HG02943 (cell line): Measurements from ENCODE around the gene ADRM1.

ENCODE experiments used
- ATAC-seq: cut with Tn5 transposase; IDR thresholded peaks from one replicate; pipeline ENCODE4 v1.9.1; 2021; ENCODE audit warnings: mild to moderate bottlenecking, low read depth, moderate library complexity; ENCODE audit not compliant: unreplicated experiment

ADRM1 gene

DNA sequence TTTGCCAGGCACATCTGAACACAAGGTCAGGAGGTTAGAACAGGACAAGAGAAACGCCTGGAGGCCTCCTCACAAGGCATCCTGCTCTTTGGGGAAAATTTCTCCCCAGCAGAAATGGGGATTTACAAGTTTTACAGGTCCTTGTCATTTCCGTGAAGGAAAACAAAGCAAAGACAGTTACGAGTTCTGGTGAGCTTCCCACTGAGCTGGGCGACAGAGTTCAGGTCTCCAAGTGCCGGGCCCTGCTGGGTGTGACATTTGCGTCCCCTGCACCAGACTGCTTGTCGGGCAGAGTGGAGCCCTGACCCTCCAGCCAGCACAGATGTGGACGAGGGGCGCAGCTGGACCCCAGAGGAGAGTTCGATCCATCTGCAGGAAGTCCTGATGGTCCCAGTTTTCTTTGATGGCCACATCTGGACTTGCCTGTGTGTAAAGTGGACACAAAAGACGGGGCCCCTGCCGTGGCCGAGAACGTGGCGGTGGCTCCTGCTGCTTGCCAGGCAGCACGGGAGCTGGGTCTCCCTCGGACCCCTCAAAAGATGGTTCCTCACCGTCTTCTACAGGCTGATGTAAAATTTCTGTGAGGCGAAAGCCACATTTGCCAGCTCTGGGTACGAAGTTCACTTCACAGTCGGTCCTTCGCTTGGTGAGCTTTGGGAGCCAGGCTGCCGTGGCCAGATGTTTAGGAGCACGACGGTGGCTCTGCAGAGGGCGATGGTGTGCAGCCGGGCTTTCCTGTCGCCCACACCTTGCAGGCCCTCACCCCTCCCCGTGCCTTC, 5.2 kb upstream of the ADRM1 start:
- ATAC-seq: no peak

DNA sequence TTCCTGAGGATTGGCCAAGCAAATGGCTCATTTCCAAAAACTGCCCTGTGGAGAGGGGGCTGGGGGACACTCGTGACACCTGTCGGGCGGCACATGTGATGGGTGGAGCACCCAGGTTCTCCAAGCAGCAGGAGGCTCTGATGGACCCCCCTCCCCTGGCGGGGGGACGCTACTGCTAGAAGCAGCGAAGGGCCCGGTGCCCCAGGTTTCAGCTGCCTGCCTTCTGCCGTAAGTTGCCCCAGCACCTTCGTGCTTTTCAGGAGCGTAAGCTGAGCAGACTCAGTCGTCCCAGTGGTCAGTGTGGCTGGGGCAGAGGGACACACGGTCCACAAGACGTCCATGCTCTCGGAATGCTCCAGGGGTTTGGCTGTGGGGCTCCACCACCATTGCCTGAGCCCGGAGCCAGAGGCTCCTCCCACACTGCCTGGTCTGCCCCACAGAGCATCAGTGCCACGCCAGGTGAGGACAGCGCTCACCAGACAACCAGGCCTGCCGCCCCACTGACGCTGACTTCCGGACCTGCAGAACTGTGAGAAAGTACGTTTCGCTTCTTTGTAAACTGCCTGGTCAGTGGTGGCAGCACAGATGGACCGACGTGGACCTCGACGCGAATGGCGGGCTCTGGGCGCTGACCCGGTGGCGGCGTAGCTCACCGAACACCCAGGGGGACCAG, 4.1 kb upstream of the ADRM1 start:
- ATAC-seq: no peak

DNA sequence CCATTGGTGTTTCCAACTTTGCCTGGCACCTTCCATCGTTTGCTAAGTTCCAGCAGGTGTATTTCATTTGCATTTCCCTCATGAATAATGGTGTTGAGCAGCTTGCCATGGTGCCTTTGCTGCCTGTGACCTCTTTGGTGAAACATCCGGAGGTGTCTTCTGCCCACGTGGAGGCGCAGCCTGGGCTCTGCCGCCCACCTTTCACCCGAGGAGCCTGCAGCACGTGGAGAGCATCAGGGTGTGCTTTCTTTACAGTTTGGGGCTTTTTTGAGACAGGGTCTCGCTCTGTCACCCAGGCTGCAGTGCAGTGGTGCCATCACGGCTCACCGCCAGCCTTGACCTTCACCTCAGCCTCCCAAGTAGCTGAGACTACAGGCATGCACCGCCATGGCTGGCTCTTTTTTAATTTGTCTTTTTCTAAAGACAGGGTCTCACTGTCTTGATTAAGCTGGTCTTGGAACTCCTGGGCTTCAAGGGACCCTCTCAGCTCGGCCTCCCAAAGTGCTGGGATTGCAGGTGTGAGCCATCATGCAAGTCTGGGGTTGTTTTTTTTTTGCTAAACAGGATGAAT, 3.0 kb upstream of the ADRM1 start:
- no peak for ATAC-seq

DNA sequence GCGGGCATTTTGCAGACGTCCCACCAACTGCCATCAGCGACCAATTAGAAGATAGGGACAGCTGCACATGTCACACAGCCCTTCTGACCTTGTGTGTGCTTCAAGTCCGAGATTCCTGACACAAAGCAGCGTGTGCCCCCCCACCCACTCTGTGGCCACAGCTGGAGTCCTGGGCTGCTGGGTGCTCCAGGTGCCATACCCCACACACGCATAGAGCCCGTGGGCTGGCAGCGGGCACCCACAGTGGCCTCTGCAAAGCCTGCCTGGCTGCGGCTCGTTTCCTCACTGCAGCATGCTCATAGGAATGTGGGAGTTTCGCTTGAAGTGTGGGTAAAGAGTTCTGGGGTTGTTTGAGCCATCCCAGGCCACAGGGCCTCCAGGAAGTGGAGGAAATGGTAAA, 2.5 kb upstream of the ADRM1 start:
- no peak for ATAC-seq

DNA sequence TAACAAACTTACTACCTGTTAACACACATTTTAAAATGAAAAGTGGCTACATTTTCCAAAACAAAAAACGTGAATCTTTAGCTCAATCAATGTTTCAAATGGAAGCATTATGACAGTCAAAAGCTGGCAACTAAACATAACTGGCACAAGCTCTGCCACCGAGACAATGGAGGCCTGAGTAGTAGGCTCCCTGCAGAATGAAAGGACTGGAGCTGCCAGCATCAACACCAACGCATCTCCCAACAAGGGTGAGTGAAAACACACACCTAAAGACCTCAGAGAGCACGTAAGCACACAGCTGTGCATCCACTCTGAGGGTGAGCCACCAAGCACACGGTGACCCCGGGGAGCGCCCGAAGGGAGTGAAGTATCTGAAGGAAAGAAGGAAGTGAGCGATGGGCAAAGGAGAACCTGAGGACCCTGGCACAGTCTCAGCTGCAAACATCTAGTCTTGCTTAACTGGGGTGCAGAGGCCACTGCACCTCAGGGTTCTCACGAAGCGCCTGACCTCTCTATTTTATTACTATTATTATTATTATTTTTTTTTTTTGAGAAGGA, 1.6 kb upstream of the ADRM1 start:
- ATAC-seq: no peak

DNA sequence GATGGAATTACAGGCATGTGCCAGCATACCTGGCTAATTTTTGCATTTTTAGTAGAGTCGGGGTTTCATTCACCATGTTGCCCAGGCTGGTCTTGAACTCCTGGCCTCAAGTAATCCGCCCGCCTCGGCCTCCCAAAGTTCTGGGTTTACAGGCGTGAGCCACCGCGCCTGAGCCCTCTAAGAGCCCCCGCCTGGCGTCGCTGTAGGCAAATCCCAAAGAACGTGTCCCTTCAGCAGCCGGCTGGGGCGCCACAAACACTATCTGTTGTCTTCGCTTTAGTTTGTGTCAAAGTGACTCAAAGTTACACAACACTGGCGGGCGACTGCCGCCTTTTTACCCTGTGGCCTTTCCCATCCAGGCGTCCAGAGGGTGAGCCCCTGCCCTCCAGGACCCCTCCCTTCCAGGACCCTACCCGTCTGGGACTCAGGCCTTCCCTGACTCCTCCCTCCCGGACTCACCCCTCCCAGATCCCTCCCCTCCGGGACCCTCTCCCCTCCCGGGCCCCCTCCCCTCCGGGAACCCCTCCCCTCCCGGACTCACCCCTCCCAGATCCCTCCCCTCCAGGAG, 940 bp upstream of the ADRM1 start:
- ATAC-seq: peak; percentile 36

DNA sequence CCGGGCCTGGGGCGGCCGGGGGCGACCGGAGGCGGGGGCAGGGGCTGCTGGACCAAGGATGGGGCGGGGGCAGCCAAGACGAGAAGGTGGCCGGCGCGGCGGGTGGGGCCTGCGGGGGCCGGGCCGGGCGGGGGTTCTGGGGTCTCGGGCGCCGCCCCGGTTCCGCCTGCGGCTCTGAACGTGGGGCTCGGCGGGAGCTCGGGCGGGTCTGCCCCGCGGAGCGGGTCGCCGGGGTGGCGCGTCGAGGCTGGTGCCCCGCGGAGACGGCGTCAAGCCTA, 204 bp downstream of the ADRM1 start:
- ATAC-seq: no peak

DNA sequence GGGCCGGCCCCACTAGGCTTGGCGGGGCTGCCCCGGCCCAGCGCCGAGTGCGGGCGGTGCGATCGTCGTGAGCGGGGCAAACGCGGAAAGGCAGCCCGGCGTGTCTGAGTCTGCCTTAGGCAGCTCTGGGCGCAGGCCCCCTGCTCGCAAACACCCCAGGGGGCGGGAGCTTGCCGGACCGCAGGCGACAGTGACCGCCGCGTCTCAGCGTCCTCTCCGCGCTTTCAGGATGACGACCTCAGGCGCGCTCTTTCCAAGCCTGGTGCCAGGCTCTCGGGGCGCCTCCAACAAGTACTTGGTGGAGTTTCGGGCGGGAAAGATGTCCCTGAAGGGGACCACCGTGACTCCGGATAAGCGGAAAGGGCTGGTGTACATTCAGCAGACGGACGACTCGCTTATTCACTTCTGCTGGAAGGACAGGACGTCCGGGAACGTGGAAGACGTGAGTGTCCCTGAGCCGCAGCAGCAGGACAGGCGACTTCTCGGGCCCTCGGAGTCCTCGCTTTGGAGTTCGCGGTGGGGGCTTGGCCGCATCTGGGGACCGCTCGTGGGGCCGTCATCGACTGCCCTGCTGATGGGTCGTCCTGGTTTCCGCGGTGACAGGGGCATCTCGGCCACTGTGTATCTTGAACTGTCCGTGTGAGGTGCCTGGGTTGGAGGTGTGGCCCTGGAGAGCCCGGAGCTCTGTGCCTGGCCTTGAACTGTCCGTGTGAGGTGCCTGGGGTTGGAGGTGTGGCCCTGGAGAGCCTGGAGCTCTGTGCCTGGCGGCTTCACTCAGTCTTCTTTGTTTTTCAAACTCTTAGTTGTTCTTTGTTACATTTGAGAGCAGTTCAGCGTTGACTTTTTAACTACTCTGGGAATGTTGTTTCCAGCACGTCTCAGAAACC, 786 bp downstream of the ADRM1 start:
- ATAC-seq: peak; percentile 3

DNA sequence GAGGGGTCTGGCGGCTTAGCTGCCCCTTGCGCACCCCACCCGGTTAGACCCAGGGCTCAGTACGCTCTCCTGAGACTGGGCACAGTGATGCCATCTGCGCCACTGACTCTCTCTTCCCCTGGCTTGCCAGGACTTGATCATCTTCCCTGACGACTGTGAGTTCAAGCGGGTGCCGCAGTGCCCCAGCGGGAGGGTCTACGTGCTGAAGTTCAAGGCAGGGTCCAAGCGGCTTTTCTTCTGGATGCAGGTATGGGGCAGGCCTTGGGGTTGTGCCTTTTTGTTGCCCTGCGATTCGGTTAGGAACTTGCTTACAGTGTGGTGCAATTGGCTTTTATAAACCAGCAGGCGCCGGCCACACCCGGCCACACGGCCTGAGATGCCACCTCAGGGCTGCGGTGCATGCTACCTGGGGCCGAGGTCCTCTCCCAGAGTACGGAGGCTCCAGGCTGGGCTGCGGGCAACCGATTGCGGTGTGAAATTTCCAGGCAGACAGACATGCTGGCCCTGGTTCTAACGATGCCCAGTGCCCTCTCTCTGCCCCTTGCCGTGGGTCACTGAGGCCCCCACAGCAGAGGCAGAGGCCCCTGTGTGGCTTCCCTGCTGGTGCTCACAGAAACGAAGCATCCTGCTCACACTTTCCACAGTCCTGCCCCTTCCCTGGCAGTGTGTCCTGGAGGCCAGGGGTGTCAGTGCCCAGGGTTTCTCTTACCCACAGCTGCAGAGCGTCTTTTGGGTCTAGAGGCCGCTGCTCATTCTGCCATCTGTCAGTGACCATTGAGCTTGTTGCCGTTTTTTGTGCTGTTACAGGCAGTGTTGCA, 1.7 kb downstream of the ADRM1 start:
- no peak for ATAC-seq

DNA sequence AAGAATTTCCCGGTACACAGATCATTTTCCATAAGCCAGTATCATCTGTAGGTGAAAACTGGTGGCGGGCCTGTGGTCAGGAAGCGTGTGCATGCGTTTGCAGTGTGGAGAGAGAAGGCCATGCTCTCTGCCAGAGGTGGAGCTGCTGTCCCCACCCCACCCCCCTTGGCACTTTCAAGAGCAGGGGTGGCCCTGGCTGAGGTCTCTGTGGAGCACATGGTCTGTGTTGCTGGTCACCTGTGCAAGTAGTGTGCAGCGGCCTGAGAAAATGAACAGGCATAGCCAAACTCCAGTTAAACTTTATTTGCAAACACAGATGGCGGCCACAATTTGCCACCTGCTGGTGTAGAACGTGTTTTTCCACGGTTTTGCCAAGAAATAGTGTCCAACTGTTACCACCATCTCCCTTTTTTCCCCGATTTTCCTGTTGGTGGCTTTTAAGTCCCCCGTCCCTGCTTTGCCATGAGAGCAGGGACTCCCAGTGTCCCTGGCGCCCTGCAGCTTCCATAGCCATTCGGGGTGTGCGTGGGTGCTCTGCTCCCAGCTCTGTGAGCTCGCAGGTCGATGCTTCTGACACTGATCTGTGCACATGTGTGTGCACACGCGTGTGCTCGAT, 2.5 kb downstream of the ADRM1 start:
- ATAC-seq: no peak

DNA sequence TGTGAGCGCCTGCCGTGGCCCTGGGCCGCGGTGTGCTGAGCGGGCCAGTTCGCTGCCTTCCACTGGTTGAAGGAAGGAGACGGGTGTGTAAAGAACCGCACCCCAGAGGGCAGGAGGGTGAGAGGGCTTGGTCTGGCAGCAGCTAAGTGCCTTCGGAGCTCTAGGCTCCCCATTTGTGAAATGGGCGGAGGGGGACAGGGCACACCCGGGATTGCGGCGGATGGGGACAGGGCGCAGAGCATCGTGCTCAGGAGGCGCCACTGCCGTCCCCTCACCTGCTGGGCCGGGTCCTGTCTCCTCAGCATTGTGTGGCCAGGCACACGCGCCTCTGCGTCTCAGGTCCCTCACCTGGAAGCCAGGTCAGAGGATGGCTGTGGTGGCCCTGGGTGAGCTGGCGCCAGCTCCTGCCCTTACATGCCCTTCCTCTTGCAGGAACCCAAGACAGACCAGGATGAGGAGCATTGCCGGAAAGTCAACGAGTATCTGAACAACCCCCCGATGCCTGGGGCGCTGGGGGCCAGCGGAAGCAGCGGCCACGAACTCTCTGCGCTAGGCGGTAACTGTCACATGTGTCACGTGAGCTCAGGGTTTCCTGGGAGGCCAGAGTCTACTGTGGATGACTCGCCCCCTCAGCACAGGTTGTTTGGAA, 3.1 kb downstream of the ADRM1 start:
- ATAC-seq: no peak

DNA sequence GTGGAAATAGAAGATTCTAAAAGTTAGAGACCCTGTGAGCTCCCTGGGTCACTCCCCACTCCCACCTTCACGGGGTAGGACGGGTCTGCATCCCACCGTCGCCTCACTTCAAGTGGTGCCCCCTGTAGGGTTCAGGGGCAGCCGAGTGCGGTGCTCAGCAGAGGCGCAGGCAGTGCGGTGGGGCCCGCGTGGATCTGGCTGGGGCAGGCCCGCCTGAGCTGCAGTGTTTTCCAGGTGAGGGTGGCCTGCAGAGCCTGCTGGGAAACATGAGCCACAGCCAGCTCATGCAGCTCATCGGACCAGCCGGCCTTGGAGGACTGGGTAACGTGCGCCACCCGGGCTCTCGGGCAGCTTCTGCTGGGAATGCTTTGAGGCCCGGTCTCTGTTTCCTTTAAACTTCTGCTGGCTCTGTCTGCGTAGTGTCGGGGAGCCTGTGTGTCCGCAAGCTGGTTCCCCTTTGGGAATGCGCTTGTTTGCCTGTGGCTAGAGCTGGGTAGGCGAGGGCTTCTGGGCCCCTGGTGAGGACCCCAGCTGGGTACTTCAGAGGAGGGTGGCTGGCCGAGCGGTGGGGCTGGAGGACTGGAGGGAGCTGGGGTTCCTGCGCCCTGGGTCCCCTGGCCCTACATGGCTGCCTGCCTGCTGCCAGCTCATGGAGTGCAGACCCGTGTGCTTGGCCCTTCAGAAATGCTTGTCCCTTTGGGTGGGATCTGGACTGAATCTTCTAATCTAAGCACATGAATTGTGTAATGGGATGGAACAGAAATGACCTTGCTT, 3.8 kb downstream of the ADRM1 start:
- no peak for ATAC-seq

DNA sequence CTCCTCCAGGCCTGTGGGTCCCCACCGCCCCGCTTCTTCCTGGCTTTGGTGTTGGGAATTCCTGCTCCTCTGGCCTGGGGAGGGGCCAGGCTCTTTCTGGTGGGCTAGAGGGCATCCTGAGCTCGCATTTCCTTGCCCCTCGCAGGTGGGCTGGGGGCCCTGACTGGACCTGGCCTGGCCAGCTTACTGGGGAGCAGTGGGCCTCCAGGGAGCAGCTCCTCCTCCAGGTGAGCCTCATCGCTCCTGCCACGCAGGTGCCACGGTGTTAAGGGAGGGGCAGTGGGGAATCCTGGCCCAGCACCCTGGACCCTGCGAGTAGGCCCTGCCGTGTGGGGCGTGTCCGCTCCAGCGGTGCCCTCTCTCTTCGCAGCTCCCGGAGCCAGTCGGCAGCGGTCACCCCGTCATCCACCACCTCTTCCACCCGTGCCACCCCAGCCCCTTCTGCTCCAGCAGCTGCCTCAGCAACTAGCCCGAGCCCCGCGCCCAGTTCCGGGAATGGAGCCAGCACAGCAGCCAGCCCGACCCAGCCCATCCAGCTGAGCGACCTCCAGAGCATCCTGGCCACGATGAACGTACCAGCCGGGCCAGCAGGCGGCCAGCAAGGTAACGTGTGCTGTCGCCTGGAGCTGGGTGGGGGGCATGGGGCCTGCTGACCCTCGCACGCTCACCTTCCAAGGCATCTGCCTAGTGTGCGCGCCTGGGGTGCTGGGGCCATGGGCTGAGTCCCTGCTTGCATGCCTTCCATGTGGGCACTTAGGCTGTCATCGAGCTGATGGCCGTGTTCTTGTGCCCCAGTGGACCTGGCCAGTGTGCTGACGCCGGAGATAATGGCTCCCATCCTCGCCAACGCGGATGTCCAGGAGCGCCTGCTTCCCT, 4.7 kb downstream of the ADRM1 start:
- no peak for ATAC-seq

DNA sequence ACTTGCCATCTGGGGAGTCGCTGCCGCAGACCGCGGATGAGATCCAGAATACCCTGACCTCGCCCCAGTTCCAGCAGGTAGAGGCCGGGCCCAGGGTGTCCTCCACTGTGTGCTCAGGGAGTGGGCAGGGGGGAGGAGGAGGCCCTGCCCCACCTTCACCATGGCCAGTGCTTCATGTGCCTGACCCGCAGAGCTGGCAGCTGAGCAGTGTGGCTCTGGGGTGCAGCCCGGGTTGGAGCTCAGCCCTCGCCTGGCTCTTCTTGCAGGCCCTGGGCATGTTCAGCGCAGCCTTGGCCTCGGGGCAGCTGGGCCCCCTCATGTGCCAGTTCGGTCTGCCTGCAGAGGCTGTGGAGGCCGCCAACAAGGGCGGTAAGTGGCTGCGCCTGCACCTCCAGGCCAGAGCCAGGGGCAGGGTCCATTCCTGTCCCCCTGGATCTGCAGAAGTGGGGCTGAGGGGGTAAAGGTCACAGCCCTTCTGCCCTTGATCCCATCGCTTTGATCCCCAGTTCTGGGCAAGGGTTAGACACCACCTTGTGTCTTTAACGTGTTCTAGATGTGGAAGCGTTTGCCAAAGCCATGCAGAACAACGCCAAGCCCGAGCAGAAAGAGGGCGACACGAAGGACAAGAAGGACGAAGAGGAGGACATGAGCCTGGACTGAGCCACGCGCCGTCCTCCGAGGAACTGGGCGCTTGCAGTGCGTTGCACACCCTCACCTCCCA, 5.5 kb downstream of the ADRM1 start:
- ATAC-seq: no peak

DNA sequence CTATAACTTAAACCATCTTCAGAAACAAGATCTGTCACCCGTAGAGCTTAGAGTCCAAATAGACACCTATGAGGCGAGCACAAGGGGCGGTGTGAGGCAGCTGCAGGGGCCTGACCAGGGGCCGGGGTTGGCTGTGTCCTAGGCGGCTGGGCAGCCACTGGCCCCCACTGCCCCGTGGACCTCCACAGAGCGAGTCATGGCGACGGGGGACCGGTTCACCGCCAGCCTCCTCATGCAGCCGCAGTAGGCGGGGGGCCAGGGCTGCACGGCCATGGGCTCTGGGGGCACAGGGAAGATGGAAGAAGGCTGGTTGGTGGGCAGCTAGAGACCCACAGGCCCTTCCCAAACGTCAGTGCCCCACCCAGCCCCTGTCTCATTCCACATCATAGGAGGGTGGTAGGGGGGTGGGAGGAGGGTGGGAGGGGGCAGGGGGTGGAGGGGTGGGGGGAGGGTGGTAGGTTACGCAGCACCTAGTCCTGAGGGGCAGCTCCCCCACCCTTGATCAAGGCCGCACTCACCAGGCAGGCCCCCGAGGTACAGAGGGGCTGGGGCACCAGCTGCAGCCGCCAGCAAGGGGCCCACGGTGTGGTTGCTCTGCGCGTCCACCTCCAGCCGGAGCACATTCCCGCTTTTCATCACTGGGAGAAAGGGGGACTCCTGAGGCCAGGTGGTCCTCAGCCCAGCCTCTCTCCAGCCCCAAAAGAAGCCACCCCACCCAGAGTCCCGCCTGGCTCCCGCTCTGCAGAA, 6.6 kb downstream of the ADRM1 start:
- ATAC-seq: no peak
